ENCODE measurements around the gene ATP6V1E1.

DNA sequence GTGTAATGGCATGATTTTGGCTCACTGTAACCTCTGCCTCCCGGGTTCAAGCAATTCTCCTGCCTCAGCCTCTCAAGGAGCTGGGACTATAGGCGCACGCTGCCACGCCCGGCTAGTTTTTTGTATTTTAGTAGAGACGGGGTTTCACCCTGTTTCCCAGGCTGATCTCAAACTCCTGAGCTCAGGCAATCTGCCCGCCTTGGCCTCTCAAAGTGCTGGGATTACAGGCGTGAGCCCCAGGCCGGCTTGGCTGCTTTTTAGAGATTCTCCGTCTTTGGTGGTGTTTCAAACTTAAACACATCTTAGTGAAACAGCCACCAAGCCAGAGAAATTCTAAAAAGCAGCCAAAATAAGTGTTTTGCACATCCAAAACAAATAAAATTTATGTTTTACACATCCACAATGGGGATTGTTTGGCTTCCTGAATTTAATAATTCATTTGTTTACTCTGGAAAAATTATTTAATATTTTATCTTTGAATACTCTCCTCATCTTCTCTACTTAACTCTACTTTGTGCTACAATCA is 28.4 kb upstream of the ATP6V1E1 start:
- no peak for TF ChIP-seq EZH2 (IDR thresholded peaks at IDR 0.05)
- no peak for TF ChIP-seq POLR2AphosphoS5 (IDR thresholded peaks at IDR 0.05; ENCODE audit: borderline replicate concordance, low read depth, low read length)
- TF ChIP-seq FOXP2 (optimal IDR thresholded peaks at IDR 0.05; ENCODE audit: control extremely low read depth, extremely low read length, insufficient read depth): no peak
